HepG2 (cell line): ENCODE data around the gene NXT1. TPM values are rescaled to one million over a fixed set of nuclear protein-coding genes. Genes with fewer than 3 reads are reported as not detected.
A peak's percentile ranks its signal among the peaks of the same experiment; 100 is the strongest.

Experiments
- CBX2 ChIP-seq, 2 experiments: fragments of 200-600 bp in 1 of 2; sonication (generic); formaldehyde crosslinking in 1 of 2; IDR thresholded peaks; 2 replicates each; pipeline versions ENCODE4 v1.7.0 to v1.8.1; 2018 to 2022; ENCODE audit warnings: low read depth in 2 of 2, low read length in 1 of 2, mild to moderate bottlenecking in 1 of 2, missing genetic modification reagents in 1 of 2
- MAFK ChIP-seq, 2 experiments: IDR thresholded peaks in 1 of 2; conservative IDR thresholded peaks in 1 of 2; 2 replicates each; pipeline ENCODE4 v1.6.1; 2011; ENCODE audit warnings: improper control_type of control experiment in 2 of 2, low read length in 2 of 2
- PLRG1 ChIP-seq: fragments of 450-650 bp; conservative IDR thresholded peaks from 2 replicates; pipeline ENCODE4 v1.6.1; 2016
- ZFYVE20 ChIP-seq: sonication (generic); formaldehyde crosslinking; IDR thresholded peaks from 2 replicates; pipeline ENCODE4 v1.8.0; 2023; ENCODE audit warnings: low read depth, mild to moderate bottlenecking, moderate library complexity, missing genetic modification reagents, borderline replicate concordance
- ZIK1 ChIP-seq: sonication (generic); formaldehyde crosslinking; IDR thresholded peaks from 2 replicates; pipeline ENCODE4 v1.5.0; 2020; ENCODE audit warnings: mild to moderate bottlenecking, low read depth, missing genetic modification reagents, borderline replicate concordance
- ZNF33A ChIP-seq: sonication (generic); formaldehyde crosslinking; IDR thresholded peaks from 2 replicates; pipeline ENCODE4 v1.5.1; 2020; ENCODE audit warnings: missing genetic modification reagents, mild to moderate bottlenecking, moderate library complexity, borderline replicate concordance
- ZNF652 ChIP-seq: IDR thresholded peaks from 2 replicates; pipeline ENCODE4 v1.6.1; 2016; ENCODE audit warnings: low read depth, borderline replicate concordance
- ZSCAN20 ChIP-seq: sonication (generic); formaldehyde crosslinking; IDR thresholded peaks from 2 replicates; pipeline ENCODE4 v1.4.0; 2020; ENCODE audit warnings: missing genetic modification reagents, mild to moderate bottlenecking, borderline replicate concordance
- polyA plus RNA-seq, 8 experiments: library from polyadenylated mRNA; depleted of rRNA in 3 of 8; stranded (reverse) in 7 of 8; unstranded in 1 of 8; fragments of >200 nt; fragmentation: Illumina TruSeq in 4 of 8; extraction: Trizol in 4 of 8; gene quantifications; 2 replicates each; pipeline versions ENCODE4 v1.2.1 to v1.2.3, GENCODE V29; 2011 to 2016; ENCODE audit warnings: low read depth in 4 of 8, missing spikeins in 1 of 8, mixed read lengths in 1 of 8; ENCODE audit not compliant: insufficient read depth in 1 of 8
- total RNA-seq, 5 experiments: library from RNA; depleted of rRNA; stranded (reverse); fragments of >200 nt; fragmentation: Illumina TruSeq; extraction: Trizol; gene quantifications; 2 replicates each; pipeline ENCODE4 v1.2.3, GENCODE V29; 2016; ENCODE audit warnings: low read depth in 1 of 5
- TF ChIP-seq, protein P1 (sequence below): sonication (generic); formaldehyde crosslinking; IDR thresholded peaks from 2 replicates; pipeline ENCODE4 v1.4.0; 2020; ENCODE audit warnings: missing genetic modification reagents
- TF ChIP-seq, protein P2 (sequence below): IDR thresholded peaks from 2 replicates; pipeline ENCODE4 v1.6.1; 2016; ENCODE audit warnings: missing compliant biosample characterization, missing genetic modification reagents, borderline replicate concordance
- TF ChIP-seq, protein P3 (sequence below), 2 experiments: sonication (generic) in 1 of 2; formaldehyde crosslinking in 1 of 2; IDR thresholded peaks; 2 replicates each; pipeline versions ENCODE4 v1.4.0 to v1.6.1; 2016 to 2020; ENCODE audit warnings: borderline replicate concordance in 1 of 2, low read depth in 1 of 2, mild to moderate bottlenecking in 1 of 2, missing genetic modification reagents in 1 of 2
- TF ChIP-seq, protein P4 (sequence below): sonication (generic); formaldehyde crosslinking; IDR thresholded peaks from 2 replicates; pipeline ENCODE4 v1.5.0; 2020; ENCODE audit warnings: missing genetic modification reagents
- TF ChIP-seq, protein P5 (sequence below): sonication (generic); formaldehyde crosslinking; IDR thresholded peaks from 2 replicates; pipeline ENCODE4 v1.4.0; 2020; ENCODE audit warnings: mild to moderate bottlenecking, missing genetic modification reagents
- TF ChIP-seq, protein P6 (sequence below): sonication (generic); formaldehyde crosslinking; IDR thresholded peaks from 2 replicates; pipeline ENCODE4 v1.4.0; 2020; ENCODE audit warnings: mild to moderate bottlenecking, missing genetic modification reagents
- TF ChIP-seq, protein P7 (sequence below): IDR thresholded peaks from 2 replicates; pipeline ENCODE4 v1.6.1; 2016; ENCODE audit warnings: low read depth, borderline replicate concordance

Gene NXT1
- total and polyA plus RNA-seq, 2 of the 13 experiments (the other 11 are each of a cell fraction or from before 2014, with no cell fraction given) = 35.6 to 65.9 TPM

DNA sequence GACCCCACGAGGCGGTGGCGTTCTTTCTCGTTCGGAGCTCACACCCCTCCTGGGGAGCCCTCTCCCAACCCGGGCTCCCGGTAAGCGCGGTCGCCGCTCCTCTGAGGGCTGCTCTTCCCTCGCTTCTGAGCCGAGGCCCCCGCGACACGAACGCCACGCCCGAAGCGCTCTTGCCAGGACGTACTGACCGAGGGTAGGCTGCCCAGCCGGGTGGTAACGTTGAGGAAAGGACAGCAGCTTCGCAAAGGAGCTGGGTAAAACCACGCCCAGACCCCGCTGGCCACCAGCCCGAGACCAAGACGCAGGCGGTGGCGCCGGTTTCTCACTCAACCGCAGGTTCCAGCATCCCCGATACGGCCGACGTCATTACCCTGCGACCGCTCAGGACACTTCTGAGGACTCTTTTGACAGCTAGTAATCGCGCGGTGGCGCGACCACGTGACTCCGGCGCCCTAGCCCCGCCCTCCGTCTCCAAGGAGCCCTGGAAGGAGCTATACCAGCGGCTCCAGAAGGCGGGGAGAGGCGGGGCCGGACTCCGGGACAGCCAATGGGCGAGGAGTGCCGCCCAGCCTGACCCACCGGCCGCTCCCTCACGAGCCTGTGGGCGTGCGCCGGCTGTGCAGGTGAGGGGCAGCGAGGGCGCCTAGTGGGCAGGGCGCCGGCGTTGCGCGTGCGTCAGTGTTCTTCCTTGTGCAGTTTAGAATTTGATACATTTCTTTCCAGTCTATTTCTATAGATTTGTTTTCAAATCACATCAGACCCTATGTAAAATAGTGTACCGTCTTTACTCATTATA is 7.4 kb downstream of the NXT1 start (continued):
- TF ChIP-seq PLRG1 (no peak), ZFYVE20 (CRISPR knock-in tag) (no peak), CBX2 (IDR thresholded peaks at IDR 0.05; ENCODE audit: low read depth, low read length) (no peak), CBX2 (CRISPR knock-in tag; IDR thresholded peaks at IDR 0.05; ENCODE audit: low read depth) (no peak), ZIK1 (CRISPR knock-in tag) (no peak), ZNF652 (CRISPR knock-in tag) (no peak; the same call in 1 of the 2 replicates), ZSCAN20 (CRISPR knock-in tag) (no peak; the same call in 1 of the 2 replicates), ZNF33A (CRISPR knock-in tag) (no peak), MAFK (conservative IDR thresholded peaks at IDR 0.05 in 1 of 2, IDR thresholded peaks at IDR 0.05 in 1 of 2; ENCODE audit: low read length in 2 of 2) (no peak)
- TF ChIP-seq, protein P1, sequence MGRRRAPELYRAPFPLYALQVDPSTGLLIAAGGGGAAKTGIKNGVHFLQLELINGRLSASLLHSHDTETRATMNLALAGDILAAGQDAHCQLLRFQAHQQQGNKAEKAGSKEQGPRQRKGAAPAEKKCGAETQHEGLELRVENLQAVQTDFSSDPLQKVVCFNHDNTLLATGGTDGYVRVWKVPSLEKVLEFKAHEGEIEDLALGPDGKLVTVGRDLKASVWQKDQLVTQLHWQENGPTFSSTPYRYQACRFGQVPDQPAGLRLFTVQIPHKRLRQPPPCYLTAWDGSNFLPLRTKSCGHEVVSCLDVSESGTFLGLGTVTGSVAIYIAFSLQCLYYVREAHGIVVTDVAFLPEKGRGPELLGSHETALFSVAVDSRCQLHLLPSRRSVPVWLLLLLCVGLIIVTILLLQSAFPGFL (CRISPR knock-in tag) = no peak
- TF ChIP-seq, protein P2, sequence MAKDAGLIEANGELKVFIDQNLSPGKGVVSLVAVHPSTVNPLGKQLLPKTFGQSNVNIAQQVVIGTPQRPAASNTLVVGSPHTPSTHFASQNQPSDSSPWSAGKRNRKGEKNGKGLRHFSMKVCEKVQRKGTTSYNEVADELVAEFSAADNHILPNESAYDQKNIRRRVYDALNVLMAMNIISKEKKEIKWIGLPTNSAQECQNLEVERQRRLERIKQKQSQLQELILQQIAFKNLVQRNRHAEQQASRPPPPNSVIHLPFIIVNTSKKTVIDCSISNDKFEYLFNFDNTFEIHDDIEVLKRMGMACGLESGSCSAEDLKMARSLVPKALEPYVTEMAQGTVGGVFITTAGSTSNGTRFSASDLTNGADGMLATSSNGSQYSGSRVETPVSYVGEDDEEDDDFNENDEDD (CRISPR knock-in tag) = peak; percentile 87
- TF ChIP-seq, protein P3, sequence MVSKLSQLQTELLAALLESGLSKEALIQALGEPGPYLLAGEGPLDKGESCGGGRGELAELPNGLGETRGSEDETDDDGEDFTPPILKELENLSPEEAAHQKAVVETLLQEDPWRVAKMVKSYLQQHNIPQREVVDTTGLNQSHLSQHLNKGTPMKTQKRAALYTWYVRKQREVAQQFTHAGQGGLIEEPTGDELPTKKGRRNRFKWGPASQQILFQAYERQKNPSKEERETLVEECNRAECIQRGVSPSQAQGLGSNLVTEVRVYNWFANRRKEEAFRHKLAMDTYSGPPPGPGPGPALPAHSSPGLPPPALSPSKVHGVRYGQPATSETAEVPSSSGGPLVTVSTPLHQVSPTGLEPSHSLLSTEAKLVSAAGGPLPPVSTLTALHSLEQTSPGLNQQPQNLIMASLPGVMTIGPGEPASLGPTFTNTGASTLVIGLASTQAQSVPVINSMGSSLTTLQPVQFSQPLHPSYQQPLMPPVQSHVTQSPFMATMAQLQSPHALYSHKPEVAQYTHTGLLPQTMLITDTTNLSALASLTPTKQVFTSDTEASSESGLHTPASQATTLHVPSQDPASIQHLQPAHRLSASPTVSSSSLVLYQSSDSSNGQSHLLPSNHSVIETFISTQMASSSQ (IDR thresholded peaks at IDR 0.05; ENCODE audit: low read depth) = no peak
- TF ChIP-seq, protein P3 (CRISPR knock-in tag; IDR thresholded peaks at IDR 0.05; ENCODE audit: borderline replicate concordance) = 0 out of 2 replicates have a peak, but pooled peaks have one; percentile 51
- TF ChIP-seq, protein P4, sequence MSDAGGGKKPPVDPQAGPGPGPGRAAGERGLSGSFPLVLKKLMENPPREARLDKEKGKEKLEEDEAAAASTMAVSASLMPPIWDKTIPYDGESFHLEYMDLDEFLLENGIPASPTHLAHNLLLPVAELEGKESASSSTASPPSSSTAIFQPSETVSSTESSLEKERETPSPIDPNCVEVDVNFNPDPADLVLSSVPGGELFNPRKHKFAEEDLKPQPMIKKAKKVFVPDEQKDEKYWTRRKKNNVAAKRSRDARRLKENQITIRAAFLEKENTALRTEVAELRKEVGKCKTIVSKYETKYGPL (CRISPR knock-in tag) = no peak
- TF ChIP-seq, protein P5, sequence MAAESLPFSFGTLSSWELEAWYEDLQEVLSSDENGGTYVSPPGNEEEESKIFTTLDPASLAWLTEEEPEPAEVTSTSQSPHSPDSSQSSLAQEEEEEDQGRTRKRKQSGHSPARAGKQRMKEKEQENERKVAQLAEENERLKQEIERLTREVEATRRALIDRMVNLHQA (CRISPR knock-in tag) = no peak
- TF ChIP-seq, protein P6, sequence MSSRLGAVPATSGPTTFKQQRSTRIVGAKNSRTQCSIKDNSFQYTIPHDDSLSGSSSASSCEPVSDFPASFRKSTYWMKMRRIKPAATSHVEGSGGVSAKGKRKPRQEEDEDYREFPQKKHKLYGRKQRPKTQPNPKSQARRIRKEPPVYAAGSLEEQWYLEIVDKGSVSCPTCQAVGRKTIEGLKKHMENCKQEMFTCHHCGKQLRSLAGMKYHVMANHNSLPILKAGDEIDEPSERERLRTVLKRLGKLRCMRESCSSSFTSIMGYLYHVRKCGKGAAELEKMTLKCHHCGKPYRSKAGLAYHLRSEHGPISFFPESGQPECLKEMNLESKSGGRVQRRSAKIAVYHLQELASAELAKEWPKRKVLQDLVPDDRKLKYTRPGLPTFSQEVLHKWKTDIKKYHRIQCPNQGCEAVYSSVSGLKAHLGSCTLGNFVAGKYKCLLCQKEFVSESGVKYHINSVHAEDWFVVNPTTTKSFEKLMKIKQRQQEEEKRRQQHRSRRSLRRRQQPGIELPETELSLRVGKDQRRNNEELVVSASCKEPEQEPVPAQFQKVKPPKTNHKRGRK (CRISPR knock-in tag) = peak; percentile 59; the same call in 1 of the 2 replicates
- TF ChIP-seq, protein P7, sequence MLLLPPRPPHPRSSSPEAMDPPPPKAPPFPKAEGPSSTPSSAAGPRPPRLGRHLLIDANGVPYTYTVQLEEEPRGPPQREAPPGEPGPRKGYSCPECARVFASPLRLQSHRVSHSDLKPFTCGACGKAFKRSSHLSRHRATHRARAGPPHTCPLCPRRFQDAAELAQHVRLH = peak; percentile 95
